Memory B cell (primary cell): ENCODE measurements around the gene JCAD.

Source experiments
- ATAC-seq: fragments of 150-1000 bp; cut with Tn5 transposase; 2 replicates; pipeline ENCODE4 v1.10.0; 2021; ENCODE audit warnings: low read depth, mild to moderate bottlenecking, moderate library complexity
- DNase-seq, 2 donors: peaks; one replicate each; pipeline ENCODE4 v3.0.0; 2022; ENCODE audit warnings: low spot score in 2 of 2
- H3K27ac Mint-ChIP-seq: one replicate; pipeline ENCODE4 v1.8.0; 2022; ENCODE audit warnings: mild to moderate bottlenecking, moderate library complexity, mixed read lengths
- H3K27me3 Mint-ChIP-seq: one replicate; pipeline ENCODE4 v1.8.0; 2022; ENCODE audit warnings: mixed read lengths
- H3K36me3 Mint-ChIP-seq: one replicate; pipeline ENCODE4 v1.8.0; 2022; ENCODE audit warnings: mild to moderate bottlenecking, mixed read lengths
- H3K4me1 Mint-ChIP-seq: one replicate; pipeline ENCODE4 v1.8.0; 2022; ENCODE audit warnings: mixed read lengths
- H3K4me3 Mint-ChIP-seq: one replicate; pipeline ENCODE4 v1.8.0; 2022; ENCODE audit warnings: mild to moderate bottlenecking, moderate library complexity, mixed read lengths
- H3K9me3 Mint-ChIP-seq: one replicate; pipeline ENCODE4 v1.8.0; 2022; ENCODE audit warnings: mixed read lengths

JCAD gene

DNA sequence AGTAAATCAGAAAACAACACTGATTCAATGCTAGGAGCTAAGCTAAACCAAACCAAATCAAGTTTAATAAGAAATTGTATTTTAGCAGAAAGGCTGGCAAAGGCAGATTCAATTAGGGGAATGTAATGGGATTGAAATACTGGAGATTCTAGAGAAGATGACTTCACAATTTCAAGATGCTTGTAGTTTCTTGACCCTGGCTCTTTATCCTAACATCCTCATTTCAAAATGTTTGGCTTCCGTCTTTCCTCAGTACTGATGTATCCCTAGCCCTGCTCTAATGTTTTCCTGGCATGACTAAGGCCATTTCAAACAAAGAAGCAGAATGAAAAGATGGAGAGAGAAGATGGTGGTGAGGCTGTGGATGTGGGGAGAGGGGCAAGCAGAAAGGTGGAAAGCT is 2.7 kb upstream of the JCAD start:
- peaks cover 5% of the 10 kb centered on the region for H3K4me1 Mint-ChIP-seq
- DNase-seq (no peak), ATAC-seq (no peak)
- peaks cover 14% of the 10 kb centered on the region for H3K27me3 Mint-ChIP-seq
- H3K27ac Mint-ChIP-seq: no peak overlapping the region
- no peaks in the 10 kb centered on the region for H3K9me3 Mint-ChIP-seq
- H3K36me3 Mint-ChIP-seq: no peaks in the 10 kb centered on the region
- H3K4me3 Mint-ChIP-seq: no peak overlapping the region

DNA sequence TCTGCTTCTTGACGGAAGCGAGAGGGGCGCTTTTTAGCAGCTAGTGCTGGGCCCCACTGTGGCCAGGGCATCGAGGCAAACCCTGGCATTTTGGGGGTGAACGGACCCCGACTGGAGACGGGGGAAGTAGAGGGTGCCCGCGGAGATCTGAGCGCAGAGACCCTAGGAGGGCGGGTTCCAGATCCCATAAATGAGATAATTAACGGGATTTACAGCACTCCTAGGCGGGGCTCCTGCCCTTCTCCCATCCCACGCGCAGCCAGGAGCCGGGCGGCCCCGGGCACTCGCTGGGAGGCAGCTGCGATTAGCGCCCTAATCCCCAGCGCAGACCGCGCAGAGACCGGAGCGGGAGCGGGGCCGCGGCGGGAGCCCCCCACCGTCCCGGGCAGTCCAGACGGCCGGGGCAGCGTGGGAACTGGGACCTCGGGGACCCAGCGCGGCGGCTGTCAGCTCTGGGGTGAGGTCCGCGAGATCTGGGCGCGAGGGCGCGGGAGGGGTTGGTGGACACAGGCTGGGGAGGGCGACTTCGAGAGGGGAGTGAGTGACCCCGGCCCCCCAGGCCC is 735 bp downstream of the JCAD start:
- Mint-ChIP-seq H3K4me3 (peak overlapping the region; percentile 49), H3K27ac (no peak overlapping the region), H3K27me3 (peaks cover 14% of the 10 kb centered on the region), H3K36me3 (no peaks in the 10 kb centered on the region), H3K9me3 (no peaks in the 10 kb centered on the region), H3K4me1 (peaks cover 5% of the 10 kb centered on the region)
- ATAC-seq (no peak), DNase-seq (peak in 1 of 2 donors; percentile 13)

- peak overlapping the region; percentile 49 for H3K4me3 Mint-ChIP-seq
- peaks cover 5% of the 10 kb centered on the region for H3K4me1 Mint-ChIP-seq
- DNase-seq: no peak
- H3K9me3 Mint-ChIP-seq: no peaks in the 10 kb centered on the region
- no peaks in the 10 kb centered on the region for H3K36me3 Mint-ChIP-seq
- ATAC-seq: no peak
- H3K27ac Mint-ChIP-seq: no peak overlapping the region
- H3K27me3 Mint-ChIP-seq: peaks cover 14% of the 10 kb centered on the region
These were observed 1.4 kb downstream of the JCAD start for GRCh38 chr10:30057894-30058556.

DNA sequence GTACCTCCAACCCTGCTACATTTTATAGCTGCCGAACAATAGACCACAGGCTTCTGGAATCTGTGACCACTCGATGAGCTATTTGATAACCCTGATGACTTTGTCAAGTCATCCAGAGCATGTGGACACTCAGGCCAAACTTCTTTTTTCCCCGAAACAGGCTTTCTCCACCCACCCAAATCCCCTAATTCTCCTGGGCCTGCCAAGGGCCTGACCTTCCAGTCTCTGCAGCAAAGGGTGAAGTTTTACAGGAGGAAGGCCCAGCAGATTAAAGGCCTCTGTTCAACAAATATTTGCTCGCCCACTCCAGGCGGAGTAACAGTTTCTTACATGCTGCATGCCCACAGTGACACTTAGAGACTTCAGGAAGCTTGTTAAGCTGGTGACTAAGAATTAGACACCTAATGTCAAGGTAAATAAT is 2.0 kb downstream of the JCAD start:
- Mint-ChIP-seq H3K9me3 (no peaks in the 10 kb centered on the region), H3K4me3 (no peak overlapping the region), H3K36me3 (no peaks in the 10 kb centered on the region), H3K4me1 (peaks cover 5% of the 10 kb centered on the region), H3K27me3 (peaks cover 13% of the 10 kb centered on the region), H3K27ac (no peak overlapping the region)
- ATAC-seq (no peak), DNase-seq (no peak)

DNA sequence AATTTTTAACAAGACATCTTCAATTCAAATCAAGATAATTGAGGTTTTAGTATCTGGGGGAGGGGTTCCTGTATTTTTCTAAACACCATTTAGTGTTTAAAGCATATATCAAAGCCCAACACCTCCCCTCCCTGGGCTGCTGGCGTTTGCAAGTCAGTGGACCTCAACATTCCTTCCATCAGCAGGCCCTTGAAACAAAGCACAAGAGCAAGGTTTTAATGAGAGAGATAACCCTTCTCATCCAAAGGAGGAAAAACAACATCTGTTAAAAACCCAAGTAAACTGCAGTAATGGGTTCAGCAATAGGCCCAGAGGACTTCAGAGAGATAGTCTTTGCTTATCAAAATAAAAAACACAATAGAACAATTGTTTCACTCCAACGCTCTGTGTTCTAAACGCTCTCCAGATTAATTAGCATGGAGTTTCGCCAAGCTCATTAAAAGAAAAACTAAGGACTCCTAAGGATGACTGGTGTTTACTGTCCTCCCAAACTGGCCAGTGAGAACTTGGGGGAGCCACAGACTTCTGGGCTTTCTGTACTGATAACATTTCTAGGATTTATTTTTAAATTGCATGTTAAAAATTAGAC is 2.5 kb downstream of the JCAD start:
- no peak overlapping the region for H3K27ac Mint-ChIP-seq
- DNase-seq (no peak), ATAC-seq (no peak)
- peaks cover 5% of the 10 kb centered on the region for H3K4me1 Mint-ChIP-seq
- peaks cover 10% of the 10 kb centered on the region for H3K27me3 Mint-ChIP-seq
- H3K4me3 Mint-ChIP-seq: no peak overlapping the region
- no peaks in the 10 kb centered on the region for H3K36me3 Mint-ChIP-seq
- H3K9me3 Mint-ChIP-seq: no peaks in the 10 kb centered on the region

GRCh38 chr10:30056281-30056680 is 3.1 kb downstream of the JCAD start:
- H3K27ac Mint-ChIP-seq: no peak overlapping the region
- H3K4me3 Mint-ChIP-seq: no peak overlapping the region

GRCh38 chr10:30055226-30055662 is 4.1 kb downstream of the JCAD start:
- Mint-ChIP-seq H3K9me3 (no peaks in the 10 kb centered on the region), H3K27me3 (peaks cover 14% of the 10 kb centered on the region), H3K36me3 (no peaks in the 10 kb centered on the region), H3K4me1 (peaks cover 5% of the 10 kb centered on the region), H3K27ac (no peak overlapping the region), H3K4me3 (no peak overlapping the region)
- ATAC-seq: no peak
- DNase-seq: no peak

More at GRCh38 chr10:30056281-30056680, 3.1 kb downstream of the JCAD start:
- Mint-ChIP-seq H3K27me3 (peaks cover 8% of the 10 kb centered on the region), H3K4me1 (peaks cover 5% of the 10 kb centered on the region), H3K9me3 (no peaks in the 10 kb centered on the region), H3K36me3 (no peaks in the 10 kb centered on the region)
- no peak for ATAC-seq
- DNase-seq: no peak

DNA sequence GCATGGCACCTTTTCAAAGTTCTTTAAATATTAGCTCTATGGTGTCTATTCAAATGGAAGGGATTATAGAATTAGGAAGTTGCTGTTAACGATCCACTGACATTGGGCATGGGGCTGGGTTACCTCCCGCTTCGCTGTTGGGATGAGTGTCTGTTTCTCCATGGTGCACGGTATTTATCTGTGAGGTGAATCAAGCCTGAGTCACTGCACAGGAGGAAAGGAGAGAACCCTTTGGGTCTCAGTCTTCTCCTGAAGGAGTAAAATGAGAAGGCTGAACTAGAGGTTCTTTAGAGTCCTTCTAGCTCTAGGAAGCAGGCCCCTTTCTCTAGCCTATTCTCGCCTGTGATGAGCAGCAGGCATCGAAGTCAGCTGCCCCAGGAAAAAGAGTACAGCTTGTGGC is 7.3 kb downstream of the JCAD start:
- Mint-ChIP-seq H3K27me3 (peaks cover 21% of the 10 kb centered on the region), H3K36me3 (no peaks in the 10 kb centered on the region), H3K9me3 (no peaks in the 10 kb centered on the region), H3K4me3 (no peak overlapping the region), H3K4me1 (peaks cover 11% of the 10 kb centered on the region), H3K27ac (no peak overlapping the region)
- ATAC-seq (no peak), DNase-seq (no peak)

GRCh38 chr10:30051220-30051619 is 8.2 kb downstream of the JCAD start:
- Mint-ChIP-seq H3K4me3 (no peak overlapping the region), H3K9me3 (no peaks in the 10 kb centered on the region), H3K27ac (no peak overlapping the region), H3K27me3 (peaks cover 25% of the 10 kb centered on the region), H3K4me1 (peaks cover 11% of the 10 kb centered on the region), H3K36me3 (no peaks in the 10 kb centered on the region)
- ATAC-seq: no peak
- DNase-seq: no peak

DNA sequence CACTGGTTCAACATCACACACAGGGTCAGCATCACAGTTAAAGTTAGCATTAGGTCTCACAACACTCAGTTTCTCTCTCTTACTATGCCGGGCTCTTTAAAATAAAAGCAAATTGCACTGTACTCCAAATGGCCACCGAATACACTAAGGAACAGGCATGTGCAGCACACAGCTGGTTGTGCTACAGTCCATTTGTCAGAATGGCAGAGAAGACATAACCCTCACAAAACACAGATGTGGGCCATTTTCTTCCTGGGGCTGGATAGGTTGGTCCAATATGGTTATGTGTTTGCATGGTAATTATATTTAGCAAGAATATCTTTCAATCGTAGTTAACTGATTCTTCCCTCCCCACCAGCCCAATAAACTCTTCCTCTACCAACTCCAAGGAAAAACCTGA is 9.0 kb downstream of the JCAD start:
- no peak overlapping the region for H3K27ac Mint-ChIP-seq
- no peak for DNase-seq
- no peak overlapping the region for H3K4me3 Mint-ChIP-seq
- H3K36me3 Mint-ChIP-seq: no peaks in the 10 kb centered on the region
- peaks cover 28% of the 10 kb centered on the region for H3K27me3 Mint-ChIP-seq
- no peak for ATAC-seq
- no peaks in the 10 kb centered on the region for H3K9me3 Mint-ChIP-seq
- H3K4me1 Mint-ChIP-seq: peaks cover 11% of the 10 kb centered on the region

DNA sequence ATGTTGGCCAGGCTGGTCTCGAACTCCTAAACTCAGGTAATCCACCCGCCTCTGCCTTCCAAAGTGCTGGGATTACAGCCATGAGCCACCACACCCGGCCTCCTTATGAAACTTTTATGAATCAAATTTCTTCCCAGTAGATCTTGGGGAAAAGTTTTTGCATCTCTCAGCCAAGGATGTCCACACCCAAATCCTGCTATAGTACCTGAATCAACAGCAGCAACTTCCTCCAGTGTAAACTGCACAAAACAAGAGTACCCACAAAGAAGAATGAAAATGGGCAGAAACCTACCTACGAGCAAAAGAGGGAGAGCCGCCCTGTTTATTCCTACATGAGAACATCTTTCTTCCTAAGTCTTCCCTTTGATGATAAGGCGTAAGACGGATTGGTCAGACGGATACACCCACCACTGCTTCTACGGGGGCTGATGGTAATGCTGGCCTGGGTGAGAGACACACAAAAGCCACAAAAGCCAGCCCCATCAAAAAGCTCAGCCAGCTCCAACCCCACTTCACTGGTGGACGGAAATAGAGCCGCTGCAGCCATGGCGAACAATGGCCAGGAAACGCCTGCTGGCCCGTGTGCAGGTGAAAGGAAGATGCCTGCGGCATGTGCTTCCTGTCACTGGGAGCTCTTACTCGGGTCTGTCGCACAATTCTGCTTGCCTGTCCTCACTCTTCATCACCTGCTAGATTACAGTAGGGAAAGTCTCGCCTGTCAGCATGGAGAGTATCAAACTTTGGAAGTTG is 10.4 kb downstream of the JCAD start:
- no peaks in the 10 kb centered on the region for H3K9me3 Mint-ChIP-seq
- no peaks in the 10 kb centered on the region for H3K36me3 Mint-ChIP-seq
- H3K27me3 Mint-ChIP-seq: peaks cover 33% of the 10 kb centered on the region
- no peak overlapping the region for H3K27ac Mint-ChIP-seq
- H3K4me1 Mint-ChIP-seq: peaks cover 11% of the 10 kb centered on the region
- ATAC-seq: no peak
- DNase-seq: no peak
- H3K4me3 Mint-ChIP-seq: peak overlapping the region; percentile 1

DNA sequence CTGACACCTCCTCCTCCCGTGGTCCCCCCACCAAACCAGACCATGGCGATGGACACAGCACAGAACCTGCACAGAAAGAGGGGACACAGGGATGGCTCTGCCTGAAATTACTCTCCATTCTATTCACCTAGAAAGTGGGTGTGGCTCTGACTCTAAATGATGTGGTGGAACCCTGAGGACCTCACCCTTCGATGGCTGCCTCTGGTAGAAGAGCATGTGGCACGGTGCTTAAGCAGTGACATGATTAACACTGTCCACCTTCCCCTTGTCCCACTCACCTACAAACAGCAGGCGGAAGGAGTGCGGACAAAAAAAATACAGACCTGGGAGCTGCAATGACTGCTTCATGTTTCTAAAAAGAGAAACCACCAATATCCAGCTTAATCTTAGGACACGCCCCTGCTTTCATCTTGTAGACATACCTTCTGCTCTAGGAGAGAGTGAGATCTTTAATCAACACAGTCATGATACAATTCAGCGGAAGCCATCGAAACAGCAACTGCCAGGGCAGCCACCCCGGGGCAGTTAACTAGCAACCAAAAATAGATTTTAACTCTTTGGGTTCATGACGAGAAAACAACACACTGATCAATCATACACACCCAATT is 11.4 kb downstream of the JCAD start:
- DNase-seq (no peak), ATAC-seq (no peak)
- peaks cover 35% of the 10 kb centered on the region for H3K27me3 Mint-ChIP-seq
- H3K4me3 Mint-ChIP-seq: no peak overlapping the region
- H3K4me1 Mint-ChIP-seq: peaks cover 11% of the 10 kb centered on the region
- no peaks in the 10 kb centered on the region for H3K36me3 Mint-ChIP-seq
- H3K27ac Mint-ChIP-seq: no peak overlapping the region
- H3K9me3 Mint-ChIP-seq: no peaks in the 10 kb centered on the region

GRCh38 chr10:30047430-30047829 is 12.0 kb downstream of the JCAD start:
- H3K4me3 Mint-ChIP-seq: no peak overlapping the region
- H3K27ac Mint-ChIP-seq: no peak overlapping the region
- peak in 1 of 2 donors; percentile 12 for DNase-seq
- no peaks in the 10 kb centered on the region for H3K36me3 Mint-ChIP-seq
- H3K9me3 Mint-ChIP-seq: no peaks in the 10 kb centered on the region
- H3K4me1 Mint-ChIP-seq: peaks cover 11% of the 10 kb centered on the region
- peaks cover 35% of the 10 kb centered on the region for H3K27me3 Mint-ChIP-seq
- ATAC-seq: no peak

GRCh38 chr10:30046476-30046875 is 12.9 kb downstream of the JCAD start:
- no peak overlapping the region for H3K27ac Mint-ChIP-seq
- H3K9me3 Mint-ChIP-seq: no peaks in the 10 kb centered on the region
- no peak overlapping the region for H3K4me3 Mint-ChIP-seq
- DNase-seq (no peak), ATAC-seq (no peak)
- peaks cover 13% of the 10 kb centered on the region for H3K4me1 Mint-ChIP-seq
- H3K27me3 Mint-ChIP-seq: peaks cover 39% of the 10 kb centered on the region
- no peaks in the 10 kb centered on the region for H3K36me3 Mint-ChIP-seq
